ENCODE results near the gene DLGAP1.

The DLGAP1 gene

DNA sequence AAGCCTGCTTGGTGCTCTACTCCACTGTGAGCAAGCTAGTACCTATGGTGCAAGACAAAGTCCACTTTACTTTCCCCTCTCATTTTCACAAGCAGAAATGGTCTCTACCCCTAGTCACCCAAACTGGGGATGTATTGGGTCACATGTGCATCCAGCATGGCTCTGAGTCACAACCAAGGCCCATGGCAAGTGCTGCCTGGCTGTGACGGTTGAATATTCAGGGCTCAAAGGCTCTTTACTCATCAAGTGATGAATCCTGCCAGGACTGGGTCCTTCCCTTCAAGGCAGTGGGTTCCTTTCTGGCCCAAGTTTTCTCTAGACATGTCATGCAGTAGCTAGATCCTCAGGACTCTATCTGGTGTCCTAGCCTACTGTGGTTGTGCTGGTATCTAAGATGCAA, 311.5 kb downstream of the DLGAP1 start:
- no peak for DNase-seq

DNA sequence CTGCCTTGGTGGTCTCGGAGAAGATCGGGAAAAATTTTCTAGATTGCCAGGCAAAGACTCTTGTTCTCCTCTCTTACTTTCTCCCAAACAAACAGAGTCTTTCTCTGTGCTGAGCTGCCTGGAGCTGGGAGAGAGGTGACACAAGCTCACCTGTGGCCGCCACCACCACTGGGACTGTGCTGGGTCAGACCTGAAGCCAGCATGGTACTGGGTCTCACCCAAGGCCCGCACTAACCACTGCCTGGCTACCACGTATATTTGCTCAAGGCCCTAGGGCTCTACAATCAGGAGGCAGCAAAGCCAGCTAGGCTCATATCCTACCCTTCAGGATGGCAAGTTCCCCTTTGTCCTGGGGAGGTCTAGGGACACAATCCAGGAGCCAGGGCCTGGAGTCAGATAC, 312.2 kb downstream of the DLGAP1 start:
- DNase-seq, result no peak

GRCh38 chr18:4134700-4135099, 320.4 kb downstream of the DLGAP1 start:
- no peak for DNase-seq

DNA sequence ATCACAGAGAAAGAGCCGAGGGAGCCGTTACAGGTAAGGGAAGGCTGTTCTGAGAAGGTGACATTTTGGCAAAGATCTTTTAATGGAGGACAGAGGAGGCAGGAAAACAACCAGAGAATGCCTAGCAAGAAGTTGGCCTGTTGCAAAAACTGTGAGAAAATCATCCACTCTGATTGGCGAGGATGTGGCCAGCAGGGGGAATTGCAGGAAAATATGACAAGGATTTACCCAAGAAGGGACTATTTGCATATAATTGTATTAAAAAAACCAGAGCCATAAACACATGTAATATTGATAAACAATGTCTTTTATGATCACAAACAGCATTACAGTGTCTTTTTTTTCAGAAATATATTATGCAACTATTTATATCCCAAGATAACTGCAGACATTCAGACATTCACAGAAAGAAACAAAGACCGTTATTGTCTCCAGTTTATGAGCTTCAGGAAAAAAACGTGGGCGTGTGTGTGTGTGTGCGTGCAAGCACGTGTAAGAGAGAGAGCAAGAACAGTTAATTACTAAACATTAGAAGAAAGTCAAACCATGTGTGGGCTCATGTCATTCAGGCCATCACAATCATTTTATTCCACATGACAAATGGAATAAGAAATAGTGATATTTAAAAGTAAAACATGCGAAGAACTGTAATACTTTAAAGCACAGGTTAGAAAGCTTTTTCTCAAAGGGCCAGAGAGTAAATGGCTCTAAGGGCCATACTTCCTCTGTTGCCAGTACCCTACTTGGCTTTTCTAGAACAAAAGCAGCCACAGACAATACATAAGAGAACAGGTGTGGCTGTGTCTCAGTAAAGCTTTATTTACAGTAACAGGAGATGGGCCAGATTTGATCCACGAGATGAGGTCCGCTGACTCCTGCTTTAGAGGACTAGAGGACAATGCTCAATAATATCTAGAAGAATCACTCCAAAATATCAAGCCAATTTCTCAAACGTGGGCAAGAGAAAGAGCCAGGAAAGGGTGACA, 324.1 kb downstream of the DLGAP1 start:
- DNase-seq, result no peak

GRCh38 chr18:4126939-4127338, 328.2 kb downstream of the DLGAP1 start:
- no peak for DNase-seq

DNA sequence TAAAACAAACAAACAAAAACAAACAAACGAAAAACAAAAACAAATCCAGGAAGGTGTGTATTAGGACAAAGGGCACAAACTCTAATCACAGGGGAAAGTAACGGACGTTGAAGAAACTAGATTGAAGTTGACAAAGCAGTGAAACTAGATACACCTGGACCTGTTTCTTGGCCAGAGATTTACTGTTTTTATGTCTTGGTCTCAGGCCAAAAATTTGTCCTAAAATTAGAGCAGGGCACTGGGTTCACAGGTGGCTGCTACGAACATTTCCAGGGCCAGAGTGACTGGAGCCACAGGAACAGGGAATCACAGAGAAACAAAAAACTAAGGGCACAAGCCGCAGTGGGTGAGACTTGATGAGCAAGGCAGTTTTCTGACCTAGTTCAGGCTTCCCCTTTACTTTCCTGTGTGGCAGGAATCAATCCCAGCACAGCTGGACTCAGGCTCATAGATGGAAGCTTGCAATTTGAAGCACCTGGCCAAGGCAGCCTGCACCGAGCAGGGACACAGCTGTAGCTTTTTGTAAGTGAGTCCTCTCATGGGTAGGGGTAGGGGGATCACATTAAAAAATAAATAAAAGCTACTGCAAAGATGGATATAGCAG, 329.4 kb downstream of the DLGAP1 start:
- no peak for DNase-seq

GRCh38 chr18:4125224-4125623, 329.9 kb downstream of the DLGAP1 start:
- DNase-seq, result no peak

- DNase-seq, result no peak
These were observed 335.3 kb downstream of the DLGAP1 start for GRCh38 chr18:4119813-4120212.

DNA sequence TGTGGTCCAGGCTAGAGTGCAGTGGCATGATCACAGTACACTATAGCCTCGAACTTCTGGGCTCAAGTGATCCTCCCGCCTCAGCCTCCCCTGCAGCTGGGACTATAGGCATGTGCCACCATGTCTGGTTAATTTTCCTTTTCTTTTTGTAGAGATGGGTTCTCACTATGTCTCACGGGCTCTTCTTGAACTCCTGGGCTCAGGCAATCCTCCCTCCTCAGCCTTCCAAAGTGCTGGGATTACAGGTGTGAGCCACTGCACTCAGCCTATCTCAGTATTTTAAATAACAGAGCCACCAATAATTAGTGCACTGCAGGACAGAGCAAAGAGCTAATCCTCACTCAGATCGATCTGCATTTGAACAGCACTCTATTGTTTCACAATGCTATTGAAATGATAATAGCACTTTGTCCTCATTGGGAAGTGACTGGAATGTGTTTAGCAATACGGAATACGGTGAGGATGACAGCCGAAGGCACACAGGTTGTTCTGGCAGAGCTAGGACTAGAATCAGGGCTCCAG, 335.9 kb downstream of the DLGAP1 start:
- no peak for DNase-seq

DNA sequence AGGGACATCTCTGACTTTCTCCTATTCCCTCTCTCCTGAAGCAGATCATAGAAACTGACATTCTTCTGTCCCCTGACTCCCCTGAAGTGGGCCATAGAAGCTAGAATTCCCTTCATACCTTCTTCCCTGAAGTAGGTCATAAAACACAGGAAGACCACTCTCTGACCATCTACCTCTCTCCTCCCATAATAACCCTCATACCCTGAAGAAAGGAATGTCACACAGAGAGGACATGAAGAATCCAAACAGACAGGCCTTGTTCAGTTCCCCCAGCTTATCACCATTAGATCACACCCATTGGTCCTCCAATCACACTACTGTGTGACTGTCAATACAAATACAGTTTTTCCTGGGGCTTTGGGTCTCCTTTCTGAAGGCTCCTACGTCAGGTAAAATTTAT, 347.1 kb downstream of the DLGAP1 start:
- no peak for DNase-seq

GRCh38 chr18:4107049-4107467, 348.0 kb downstream of the DLGAP1 start:
- DNase-seq, result no peak

- peak; percentile 10 for DNase-seq
These were observed 348.6 kb downstream of the DLGAP1 start for GRCh38 chr18:4106407-4107033.

- no peak for DNase-seq
These were observed 352.2 kb downstream of the DLGAP1 start for GRCh38 chr18:4102901-4103300.

DNA sequence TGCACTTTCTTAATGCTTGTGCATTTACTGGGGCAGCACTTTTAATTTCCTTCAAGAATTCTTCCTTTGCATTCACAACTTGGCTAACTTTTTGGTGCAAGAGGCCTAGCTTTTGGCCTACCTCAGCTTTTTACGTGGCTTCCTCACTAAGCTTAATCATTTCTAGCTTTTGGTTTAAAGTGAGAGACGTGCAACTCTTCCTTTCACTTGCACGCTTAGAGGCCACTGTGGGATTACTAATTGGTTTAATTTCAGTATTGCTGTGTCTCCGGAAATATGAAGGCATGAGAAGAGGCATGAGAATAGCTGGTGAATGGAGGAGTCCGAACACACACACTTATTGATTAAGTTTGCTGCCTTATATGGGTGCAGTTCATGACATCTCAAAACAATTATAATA, 354.1 kb downstream of the DLGAP1 start:
- no peak for DNase-seq

GRCh38 chr18:4096486-4096885, 358.6 kb downstream of the DLGAP1 start:
- no peak for DNase-seq

GRCh38 chr18:4093676-4094075, 361.4 kb downstream of the DLGAP1 start:
- no peak for DNase-seq

GRCh38 chr18:4084382-4084900, 370.7 kb downstream of the DLGAP1 start:
- DNase-seq, result no peak

DNA sequence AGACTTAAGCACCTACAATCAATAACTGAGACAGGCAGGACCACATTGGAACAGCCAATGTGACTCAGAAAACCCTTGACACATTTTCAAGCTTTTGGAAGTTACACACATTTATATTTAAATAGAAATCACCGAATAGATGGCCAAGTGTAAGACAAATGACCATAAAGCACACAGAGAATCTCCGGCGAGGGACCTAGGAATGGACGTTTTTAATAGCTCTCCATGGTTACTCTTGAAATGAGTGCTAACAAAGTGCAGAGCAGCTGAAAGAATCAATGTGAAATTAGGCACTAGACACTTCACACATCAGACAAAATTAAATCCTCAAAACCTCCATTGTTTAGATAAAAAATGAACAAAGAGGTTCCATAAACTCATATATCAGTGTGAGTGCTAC, 376.9 kb downstream of the DLGAP1 start:
- no peak for DNase-seq

GRCh38 chr18:4077721-4078120, 377.4 kb downstream of the DLGAP1 start:
- DNase-seq, result no peak

DNA sequence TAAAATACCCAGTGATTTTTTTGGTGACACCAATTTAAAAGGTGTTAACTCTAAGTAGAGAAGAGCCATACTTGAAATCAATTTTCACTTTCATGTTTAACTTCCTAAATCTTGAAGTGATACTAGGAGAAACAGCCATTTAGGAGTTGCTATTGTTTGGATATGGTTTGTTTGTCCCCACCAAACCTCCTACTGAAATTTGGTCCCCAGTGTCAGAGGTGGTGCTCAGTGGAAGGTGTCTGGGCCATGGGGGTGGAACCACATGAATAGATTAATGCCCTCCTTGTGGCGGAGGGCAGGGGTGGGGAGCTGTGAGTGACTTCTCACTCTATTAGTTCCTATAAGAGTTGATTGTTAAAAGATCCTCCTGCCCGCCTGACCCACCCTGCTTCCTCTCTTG, 377.9 kb downstream of the DLGAP1 start:
- no peak for DNase-seq

DNA sequence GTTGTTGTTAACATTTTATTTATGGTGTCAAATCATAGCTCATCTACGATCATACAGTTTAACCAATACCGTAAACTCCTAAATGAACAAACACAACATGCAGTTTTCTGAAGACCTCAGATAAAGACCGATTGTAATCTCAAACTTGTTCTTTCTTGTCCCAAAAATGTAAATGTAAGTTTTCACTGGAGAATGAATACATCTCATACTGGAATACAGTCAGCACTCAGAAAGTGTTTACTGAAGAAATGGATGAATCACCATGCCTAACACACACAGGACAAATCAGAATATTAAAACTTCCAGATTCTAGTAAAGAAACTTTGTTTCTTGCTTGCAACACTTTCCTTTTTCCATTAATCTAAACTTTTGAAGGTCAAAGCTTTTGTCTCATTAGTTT, 380.5 kb downstream of the DLGAP1 start:
- DNase-seq, result no peak

- DNase-seq, result no peak
These were observed 385.9 kb downstream of the DLGAP1 start for GRCh38 chr18:4069183-4069582.

GRCh38 chr18:4068552-4069158, 386.5 kb downstream of the DLGAP1 start:
- DNase-seq, result no peak

Measured in amniotic stem cell (primary cell).